GM18868 (cell line): Measurements from ENCODE around the gene OR10A4.
"Not testable (repeated sequence)": the region's sequence is repeated elsewhere in the genome, so short reads cannot be mapped to it uniquely, and the experiment has no call there.

ENCODE experiments used
- ATAC-seq: cut with Tn5 transposase; IDR thresholded peaks from one replicate; pipeline ENCODE4 v1.9.1; 2021; ENCODE audit warnings: mild to moderate bottlenecking, moderate library complexity; ENCODE audit not compliant: unreplicated experiment

OR10A4 gene

DNA sequence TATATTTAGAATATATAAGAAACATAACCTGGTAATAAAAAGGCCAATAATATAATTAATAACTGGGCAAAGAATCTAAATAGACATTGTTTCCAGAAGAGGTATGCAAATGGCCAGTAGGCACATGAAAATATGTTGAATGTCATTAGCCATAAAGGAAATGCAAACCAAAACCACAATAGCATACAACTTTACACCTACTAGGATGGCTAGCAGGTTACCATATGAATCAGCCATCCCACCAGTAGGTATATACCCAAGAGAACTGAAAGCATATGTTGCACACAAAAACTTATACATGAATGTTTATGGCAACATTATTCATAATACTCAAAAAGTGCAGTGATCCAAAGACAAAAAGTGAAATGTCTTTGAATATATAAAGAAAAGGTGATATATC lies 18.6 kb downstream of the OR10A4 start:
- ATAC-seq, result peak; percentile 98

DNA sequence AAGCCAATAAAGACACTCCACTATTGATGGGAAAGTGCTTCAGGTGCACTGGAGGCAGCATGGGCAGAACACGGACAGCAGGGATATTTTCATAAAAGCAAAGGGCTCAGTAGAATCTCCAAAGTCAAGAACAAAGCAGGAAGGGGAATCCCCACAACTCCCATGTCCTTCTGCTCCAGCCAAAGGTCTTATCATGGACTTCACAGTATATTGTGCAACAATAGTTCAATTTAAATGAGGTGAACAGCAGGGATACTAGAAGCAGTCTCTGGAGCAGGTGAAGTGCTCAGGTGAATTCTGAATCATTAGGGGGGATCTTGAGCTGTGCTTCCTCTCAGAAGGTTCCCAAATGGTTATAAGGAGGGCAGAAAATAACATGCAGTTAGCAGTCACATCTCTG lies 22.5 kb downstream of the OR10A4 start:
- no peak for ATAC-seq

DNA sequence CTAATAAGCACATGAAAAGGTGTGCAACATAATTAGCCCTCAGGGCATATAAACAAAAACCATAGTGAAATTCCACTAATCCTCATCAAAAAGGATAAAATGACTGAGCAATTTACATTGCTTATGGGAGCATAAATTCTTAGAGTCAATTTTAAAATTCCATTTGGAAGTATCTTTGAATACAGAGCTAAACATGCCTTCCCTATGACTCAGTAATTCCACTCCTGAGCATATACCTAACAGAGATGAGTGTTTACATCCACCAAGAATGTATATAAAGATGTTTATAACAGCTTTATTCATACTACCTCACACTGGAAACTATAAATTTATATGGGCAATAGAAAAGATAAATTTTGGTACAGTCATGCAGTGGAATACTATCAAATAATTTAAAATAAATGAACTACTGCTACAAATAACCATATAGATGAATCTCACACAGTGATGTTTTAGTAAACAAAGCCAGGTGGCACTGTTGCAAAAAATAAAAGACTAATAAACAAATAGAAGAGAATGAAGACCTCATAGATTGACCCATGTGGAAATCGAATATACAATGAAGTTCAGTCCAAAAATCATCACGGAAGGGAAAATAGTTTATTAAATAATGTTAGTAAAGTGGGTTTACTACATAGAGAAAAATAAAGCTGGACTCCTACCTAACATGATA lies 24.0 kb downstream of the OR10A4 start:
- no peak for ATAC-seq

DNA sequence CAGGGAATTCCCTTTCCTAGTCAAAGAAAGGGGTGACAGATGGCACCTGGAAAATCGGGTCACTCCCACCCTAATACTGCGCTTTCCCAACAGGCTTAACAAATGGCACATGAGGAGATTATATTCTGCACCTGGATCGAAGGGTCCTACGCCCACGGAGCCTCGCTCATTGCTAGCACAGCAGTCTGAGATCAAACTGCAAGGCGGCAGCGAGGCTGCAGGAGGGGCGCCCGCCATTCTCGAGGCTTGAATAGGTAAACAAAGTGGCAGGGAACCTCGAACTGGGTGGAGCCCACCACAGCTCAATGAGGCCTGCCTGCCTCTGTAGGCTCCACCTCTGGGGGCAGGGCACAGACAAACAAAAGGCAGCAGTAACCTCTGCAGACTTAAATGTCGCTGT lies 28.4 kb downstream of the OR10A4 start:
- ATAC-seq, result not testable (repeated sequence)

DNA sequence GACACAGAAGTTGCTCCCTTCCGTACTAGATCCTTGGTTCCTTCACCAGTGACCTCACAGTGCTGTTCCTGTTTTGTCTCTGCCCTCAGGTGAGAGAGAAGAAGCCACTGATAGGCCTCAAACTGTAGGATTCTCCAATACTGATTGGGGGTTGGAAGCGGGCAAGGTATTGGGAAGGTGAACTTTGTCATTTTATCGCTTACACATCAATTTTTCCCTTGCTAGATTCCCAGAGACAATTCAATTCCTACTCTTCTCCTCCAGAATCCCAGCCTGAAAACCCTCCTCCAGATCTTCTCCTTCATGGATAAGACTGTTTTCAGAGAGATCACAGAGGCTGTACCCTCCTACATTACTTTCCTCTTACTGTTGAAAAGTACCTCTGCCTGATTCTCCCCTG lies 35.0 kb downstream of the OR10A4 start:
- no peak for ATAC-seq

DNA sequence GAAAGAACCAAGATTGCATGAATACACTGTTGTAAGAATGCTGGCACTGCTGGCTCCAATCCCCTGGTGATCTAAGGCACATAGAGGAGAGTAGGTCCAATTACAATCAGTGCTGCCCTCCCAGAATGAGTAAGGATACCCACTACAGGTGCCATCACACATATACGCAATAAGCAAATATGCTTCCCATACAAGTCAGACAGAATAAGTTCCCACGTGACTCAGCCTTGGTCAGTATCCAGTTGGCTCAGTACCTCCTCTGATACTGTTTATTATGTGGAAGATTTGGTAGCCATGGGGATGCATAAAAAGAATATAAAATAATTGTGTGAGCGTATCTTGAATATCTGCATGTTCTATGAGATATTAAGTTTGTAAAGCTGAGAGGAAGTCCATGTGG lies 35.5 kb downstream of the OR10A4 start:
- ATAC-seq, result no peak

DNA sequence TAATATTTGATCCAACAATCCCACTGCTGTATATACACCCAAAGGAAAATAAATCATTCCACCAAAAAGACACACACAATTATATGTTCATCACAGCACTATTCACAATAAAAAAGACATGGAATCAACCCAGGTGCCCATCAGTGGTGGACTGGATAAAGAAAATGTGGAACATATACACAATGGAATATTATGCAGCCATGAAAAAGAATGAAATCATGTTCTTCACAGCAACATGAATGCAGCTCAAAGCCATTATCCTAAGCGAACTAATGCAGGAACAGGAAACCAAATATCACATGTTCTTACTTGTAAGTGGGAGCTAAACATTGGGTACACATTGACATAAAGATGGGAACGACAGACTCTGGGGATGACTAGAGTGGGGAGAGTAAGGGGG lies 43.3 kb downstream of the OR10A4 start:
- ATAC-seq, result no peak

DNA sequence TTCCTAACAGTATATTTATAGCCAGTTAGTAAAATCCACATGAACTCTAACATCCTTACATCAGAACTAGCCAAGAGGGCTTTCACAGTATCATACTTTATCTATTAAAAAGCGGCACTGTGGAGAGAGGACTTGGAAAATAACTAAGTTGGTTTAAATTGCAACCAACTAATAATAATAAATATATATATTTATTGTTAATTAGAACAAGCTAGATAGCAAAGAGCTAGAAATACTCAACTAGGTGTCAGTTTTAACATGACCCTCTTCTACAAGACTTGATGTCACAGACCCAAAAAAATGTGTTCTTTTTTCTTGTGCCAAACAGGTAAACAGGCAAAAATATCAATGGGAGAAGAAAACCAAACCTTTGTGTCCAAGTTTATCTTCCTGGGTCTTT lies 44.3 kb downstream of the OR10A4 start, which contains the start of gene OR2D3:
Gene OR2D3, plus strand, starts transcription at position 301 of the 400 bp plus-strand sequence. Its CDS starts 0 bp downstream, at position 301.
- ATAC-seq, result no peak

DNA sequence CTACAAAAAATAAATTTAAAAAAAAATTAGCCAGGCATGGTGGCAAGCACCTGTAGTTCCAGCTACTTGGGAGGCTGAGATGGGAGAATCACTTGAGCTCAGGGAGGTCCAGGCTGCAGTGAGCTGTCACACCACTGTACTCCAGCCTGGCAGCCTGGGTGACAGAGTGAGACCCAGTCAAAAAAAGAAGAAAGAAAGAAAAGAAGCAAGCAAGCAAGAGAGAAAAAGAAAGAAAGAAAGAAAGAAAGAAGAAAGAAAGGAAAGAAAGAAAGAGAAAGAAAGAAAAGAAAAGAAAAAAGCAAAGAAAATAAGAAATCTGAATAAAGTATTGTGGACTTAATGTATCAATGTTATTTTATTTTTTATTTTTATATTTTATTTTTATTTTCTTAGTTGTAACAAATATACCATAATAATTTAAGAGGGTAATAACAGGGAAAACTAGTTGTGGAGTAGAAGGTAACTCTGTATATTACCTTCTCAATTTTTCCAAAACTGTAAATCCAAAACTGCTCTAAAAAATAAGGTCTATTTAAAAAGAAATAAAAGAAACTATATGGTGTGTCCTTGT lies 48.7 kb downstream of the OR10A4 start:
- ATAC-seq, result no peak

DNA sequence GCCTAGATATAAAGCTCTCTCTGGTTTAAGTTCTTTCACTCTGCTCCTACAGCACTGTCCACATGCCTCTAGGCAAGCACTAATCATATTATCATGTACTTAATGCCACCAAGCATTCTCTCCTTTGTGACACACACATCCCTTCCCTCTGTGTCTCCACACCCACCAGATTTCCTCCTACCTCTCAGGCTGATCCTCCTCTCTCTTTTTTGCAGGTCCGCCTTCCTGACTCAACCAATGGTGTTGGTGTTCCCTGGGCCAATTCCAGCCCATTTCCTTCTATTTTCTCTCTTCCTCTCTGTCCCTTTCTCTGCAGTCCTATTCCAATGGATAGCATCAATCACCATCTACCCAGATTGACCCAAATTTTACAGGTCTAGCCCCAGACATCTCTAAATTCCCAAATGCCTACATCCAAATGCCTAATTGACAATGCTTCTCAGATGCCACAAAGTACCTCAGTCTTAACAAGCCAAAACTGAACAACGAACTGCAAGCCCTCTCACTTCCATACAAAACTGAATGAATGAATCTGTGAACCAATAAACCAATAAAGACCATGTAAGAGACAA lies 49.3 kb downstream of the OR10A4 start:
- ATAC-seq, result peak; percentile 11

DNA sequence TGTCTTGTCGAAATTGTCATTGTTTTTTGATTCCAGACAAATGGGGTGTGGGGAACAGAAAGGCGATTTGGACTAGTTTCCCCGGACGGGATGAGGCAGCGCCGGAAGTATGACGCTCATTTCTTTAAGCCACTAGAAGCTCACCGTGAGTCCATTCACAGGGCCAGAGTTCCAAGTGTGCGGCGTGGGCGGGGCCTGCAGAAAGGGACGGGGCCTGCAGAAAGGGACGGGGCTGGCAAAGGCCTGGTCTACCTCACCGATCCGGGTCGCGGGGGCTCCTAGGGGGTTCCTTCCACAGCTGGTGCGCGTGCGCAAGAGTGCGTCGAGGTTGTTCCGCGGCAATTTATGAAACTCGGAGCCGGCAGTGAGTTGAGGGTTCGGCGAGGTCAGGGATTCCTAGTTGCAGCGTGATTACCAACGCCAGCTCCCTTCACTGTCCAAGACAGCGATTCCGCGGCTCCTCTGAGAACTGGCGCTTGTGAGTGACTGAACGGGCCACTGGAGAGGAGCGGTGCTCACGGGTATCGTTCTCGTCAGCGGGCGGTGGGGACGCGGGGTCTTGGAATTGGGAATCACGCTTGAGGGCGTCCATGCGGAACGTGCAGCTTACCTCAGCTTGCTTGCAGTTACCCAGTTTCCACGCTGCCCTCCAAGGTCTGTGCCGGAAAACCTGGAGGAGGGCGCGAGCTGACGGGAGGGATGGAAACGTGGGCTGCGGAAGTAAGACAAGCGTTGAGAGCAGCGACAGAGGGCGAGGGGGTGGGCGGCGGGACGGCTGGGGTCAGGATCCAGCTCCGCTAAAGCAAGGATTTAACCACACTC lies 50.0 kb downstream of the OR10A4 start, which contains the start of gene ZNF215:
Gene ZNF215, plus strand, starts transcription at position 219 of the 822 bp plus-strand sequence. CDS start 5,847 bp downstream, outside the sequence.
- ATAC-seq, result peak; percentile 71

DNA sequence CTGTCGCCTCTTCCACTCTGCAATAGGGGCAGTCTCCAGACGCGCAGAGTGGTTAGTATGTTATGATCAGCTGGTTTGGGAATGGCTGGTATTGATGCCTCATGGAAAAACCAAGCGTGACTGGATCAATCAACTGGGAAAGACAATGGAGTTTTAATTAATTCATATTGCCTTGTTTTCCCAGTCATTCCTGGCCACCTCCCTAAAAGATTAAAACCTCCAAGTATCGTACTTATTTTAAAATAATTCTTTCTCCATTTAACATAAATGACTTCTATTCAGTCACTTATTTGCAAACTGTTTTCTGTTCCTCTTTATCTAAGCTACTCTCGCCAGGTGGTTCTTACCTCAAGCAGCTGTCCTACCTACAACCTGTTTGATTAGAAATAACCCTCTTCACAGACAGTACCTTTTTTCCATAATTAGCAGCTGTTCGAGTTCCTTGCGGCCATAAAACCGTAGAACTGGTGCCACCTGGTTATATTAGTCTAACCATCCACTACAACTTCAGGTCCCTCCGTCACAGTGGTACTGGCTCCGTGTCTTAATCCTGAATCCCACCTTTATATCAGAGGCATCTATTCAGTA lies 50.7 kb downstream of the OR10A4 start:
- peak; percentile 51 for ATAC-seq
